ENCODE results near the gene MACROD2.
"Not testable (repeated sequence)": the region's sequence is repeated elsewhere in the genome, so short reads cannot be mapped to it uniquely, and the experiment has no call there.

Gene MACROD2

GRCh38 chr20:15185322-15185721 is 1190.0 kb downstream of the MACROD2 start:
- TF ChIP-seq, protein P1, sequence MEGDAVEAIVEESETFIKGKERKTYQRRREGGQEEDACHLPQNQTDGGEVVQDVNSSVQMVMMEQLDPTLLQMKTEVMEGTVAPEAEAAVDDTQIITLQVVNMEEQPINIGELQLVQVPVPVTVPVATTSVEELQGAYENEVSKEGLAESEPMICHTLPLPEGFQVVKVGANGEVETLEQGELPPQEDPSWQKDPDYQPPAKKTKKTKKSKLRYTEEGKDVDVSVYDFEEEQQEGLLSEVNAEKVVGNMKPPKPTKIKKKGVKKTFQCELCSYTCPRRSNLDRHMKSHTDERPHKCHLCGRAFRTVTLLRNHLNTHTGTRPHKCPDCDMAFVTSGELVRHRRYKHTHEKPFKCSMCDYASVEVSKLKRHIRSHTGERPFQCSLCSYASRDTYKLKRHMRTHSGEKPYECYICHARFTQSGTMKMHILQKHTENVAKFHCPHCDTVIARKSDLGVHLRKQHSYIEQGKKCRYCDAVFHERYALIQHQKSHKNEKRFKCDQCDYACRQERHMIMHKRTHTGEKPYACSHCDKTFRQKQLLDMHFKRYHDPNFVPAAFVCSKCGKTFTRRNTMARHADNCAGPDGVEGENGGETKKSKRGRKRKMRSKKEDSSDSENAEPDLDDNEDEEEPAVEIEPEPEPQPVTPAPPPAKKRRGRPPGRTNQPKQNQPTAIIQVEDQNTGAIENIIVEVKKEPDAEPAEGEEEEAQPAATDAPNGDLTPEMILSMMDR (IDR thresholded peaks at IDR 0.05): no peak
- no peak for TF ChIP-seq ZFX (IDR thresholded peaks at IDR 0.05; ENCODE audit: borderline replicate concordance)
- no peak overlapping the region for H3K27ac ChIP-seq

- TF ChIP-seq ZFX (IDR thresholded peaks at IDR 0.05; ENCODE audit: borderline replicate concordance): no peak
- no peak overlapping the region for H3K27ac ChIP-seq
These were observed 1190.6 kb downstream of the MACROD2 start for GRCh38 chr20:15185913-15186312.

- TF ChIP-seq, protein P1 (IDR thresholded peaks at IDR 0.05): no peak
- TF ChIP-seq ZFX (IDR thresholded peaks at IDR 0.05; ENCODE audit: borderline replicate concordance): no peak
These were observed 1192.3 kb downstream of the MACROD2 start for GRCh38 chr20:15187612-15188011.

DNA sequence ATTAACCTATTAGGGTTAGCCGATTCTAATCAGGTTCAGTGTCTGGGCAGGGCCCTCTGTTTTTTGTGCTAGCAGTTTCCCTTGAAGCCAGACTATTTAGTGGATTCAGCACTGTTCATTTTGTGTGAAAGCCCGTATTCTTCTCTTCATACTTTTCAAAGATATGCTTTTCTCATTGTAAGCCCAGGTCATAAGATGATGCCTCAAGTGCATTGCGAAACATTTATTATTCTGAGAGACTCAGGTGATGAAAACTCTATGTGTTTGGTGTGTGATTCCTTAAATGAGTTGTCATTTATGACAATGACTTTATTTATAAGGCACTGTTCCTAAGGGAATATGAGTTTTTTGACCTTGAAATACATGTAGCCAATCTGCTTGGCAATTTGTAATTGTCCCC is 1193.1 kb downstream of the MACROD2 start:
- H3K27ac ChIP-seq: no peak overlapping the region
- TF ChIP-seq, protein P1 (IDR thresholded peaks at IDR 0.05): no peak
- no peak for TF ChIP-seq ZFX (IDR thresholded peaks at IDR 0.05; ENCODE audit: borderline replicate concordance)

More at GRCh38 chr20:15187612-15188011, 1192.3 kb downstream of the MACROD2 start:
- no peak overlapping the region for H3K27ac ChIP-seq

- no peak overlapping the region for H3K27ac ChIP-seq
- TF ChIP-seq, protein P1 (IDR thresholded peaks at IDR 0.05): no peak
- TF ChIP-seq ZFX (IDR thresholded peaks at IDR 0.05; ENCODE audit: borderline replicate concordance): no peak
These were observed 1195.9 kb downstream of the MACROD2 start for GRCh38 chr20:15191082-15191723.

- TF ChIP-seq ZFX (IDR thresholded peaks at IDR 0.05; ENCODE audit: borderline replicate concordance): no peak
- TF ChIP-seq, protein P1 (IDR thresholded peaks at IDR 0.05): no peak
- H3K27ac ChIP-seq: no peak overlapping the region
These were observed 1200.1 kb downstream of the MACROD2 start for GRCh38 chr20:15195378-15195777.

DNA sequence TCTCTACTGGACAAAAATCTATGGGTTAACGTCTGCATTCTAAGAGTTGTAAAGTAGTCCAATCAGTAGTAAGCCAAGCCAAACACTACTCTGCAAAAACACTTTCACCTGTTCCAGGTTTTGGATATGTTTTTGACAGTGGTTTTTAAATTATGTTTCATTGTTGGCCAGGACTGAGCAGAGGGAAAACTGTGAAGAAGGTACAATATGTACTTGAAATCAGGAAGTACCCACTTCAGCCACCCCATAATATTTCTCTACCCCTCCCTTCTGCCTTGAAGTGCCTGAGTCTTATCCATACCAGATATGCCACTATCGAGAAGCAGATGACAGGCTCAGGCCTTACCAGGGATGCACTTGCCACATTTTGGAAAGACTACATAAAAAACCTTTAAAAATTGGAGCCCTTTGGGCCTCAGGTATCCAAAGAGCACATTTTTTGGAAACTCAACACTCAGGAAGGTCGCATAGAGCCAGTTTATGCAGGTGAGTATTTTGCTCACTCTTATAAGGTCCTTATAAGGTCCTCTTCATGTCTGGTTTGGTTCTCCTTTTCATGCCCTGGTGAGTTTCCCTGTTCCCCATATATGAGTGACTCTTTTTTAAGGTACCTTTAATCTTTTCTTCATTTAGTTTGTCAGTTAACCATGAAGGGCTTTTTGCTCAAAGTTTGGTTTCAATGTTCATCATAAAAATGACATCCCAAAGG is 1201.4 kb downstream of the MACROD2 start:
- no peak overlapping the region for H3K27ac ChIP-seq
- TF ChIP-seq ZFX (IDR thresholded peaks at IDR 0.05; ENCODE audit: borderline replicate concordance): no peak
- TF ChIP-seq, protein P1 (IDR thresholded peaks at IDR 0.05): no peak

- not testable (repeated sequence) for H3K27ac ChIP-seq
These were observed 1202.7 kb downstream of the MACROD2 start for GRCh38 chr20:15198017-15198416.
